ENCODE results near the gene NUP205.
"Not testable (repeated sequence)": the region's sequence is repeated elsewhere in the genome, so short reads cannot be mapped to it uniquely, and the experiment has no call there.

- not testable (repeated sequence) for TF ChIP-seq POLR2A (IDR thresholded peaks at IDR 0.05; ENCODE audit: low read depth, low read length); TAF1 (IDR thresholded peaks at IDR 0.05; ENCODE audit: borderline replicate concordance, low read depth, low read length); POLR2AphosphoS5 (IDR thresholded peaks at IDR 0.05; ENCODE audit: low read depth, low read length)
Measured at GRCh38 chr7:135639690-135640089, 82.0 kb downstream of the NUP205 start.

All from GM12892 (cell line).